CD4-positive, alpha-beta T cell treated with Interleukin-6 at 100 ng/mL for 8 hours (primary cell): ENCODE results near the gene SELL.
"Not testable (repeated sequence)": the region's sequence is repeated elsewhere in the genome, so short reads cannot be mapped to it uniquely, and the experiment has no call there.

ENCODE experiments used
- DNase-seq: peaks from one replicate; pipeline ENCODE4 v3.0.0-alpha.2; 2020; ENCODE audit warnings: mixed read lengths, low spot score

The SELL gene

DNA sequence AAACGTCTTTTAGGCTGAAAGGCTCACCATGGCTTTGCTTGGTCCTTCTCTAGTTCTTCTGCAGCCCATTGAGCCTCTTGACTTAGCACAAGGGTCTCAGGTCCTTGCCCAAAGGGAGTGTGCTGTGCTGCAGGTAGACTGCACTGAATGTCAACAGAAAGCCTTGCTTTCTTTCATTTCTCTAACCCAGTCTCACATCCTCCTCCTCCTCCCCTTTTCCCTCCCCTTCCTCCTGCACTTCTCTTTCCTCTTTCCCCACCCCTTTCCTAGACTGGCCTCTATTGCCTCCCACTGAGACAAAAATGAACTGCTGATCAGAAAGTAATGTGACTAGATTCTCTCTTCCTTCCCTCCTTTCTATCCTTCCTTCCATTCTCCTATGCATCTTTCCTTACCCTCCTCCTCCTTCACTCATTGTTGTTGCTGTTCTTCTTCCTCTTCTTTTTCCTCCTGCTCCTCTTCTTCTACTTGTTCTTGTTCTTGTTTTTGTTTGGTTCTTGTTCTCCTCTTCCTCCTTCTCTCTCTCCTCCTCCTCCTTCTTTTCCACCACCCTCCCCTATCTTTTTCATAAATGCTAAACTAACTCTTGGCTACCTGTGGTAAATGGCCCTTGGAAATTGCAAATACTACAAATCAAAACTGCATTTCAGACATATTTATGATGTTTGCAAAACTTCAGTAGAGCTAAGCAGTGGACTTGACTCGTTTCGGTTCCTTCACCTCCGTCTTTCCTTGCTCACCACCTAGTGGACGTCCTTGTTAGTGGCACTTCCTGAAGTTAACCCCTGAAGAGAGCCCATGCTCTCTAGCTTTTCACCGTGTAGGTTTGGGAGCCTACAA, at the start of gene SELL:
Gene SELL, minus strand, starts transcription at position 152 of the 840 bp plus-strand sequence. Its CDS starts 122 bp downstream, at position 30.
- DNase-seq = peak; percentile 83

DNA sequence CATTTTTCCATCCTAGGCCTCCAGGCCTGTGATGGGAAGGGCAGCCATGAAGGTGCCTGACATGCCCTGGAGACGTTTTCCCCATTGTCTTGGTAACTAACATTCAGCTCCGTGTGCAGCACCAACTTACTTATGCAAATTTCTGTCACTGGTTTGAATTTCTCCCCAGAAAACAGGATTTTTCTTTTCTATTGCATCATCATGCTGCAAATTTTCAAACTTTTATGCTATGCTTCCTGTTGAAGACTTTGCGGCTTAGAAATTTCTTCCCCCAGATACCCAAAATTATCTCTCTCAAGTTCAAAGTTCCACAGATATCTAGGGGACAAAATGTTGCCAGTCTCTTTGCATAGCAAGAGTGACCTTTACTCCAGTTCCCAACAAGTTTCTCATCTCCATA, 47.6 kb upstream of the SELL start:
- no peak for DNase-seq

DNA sequence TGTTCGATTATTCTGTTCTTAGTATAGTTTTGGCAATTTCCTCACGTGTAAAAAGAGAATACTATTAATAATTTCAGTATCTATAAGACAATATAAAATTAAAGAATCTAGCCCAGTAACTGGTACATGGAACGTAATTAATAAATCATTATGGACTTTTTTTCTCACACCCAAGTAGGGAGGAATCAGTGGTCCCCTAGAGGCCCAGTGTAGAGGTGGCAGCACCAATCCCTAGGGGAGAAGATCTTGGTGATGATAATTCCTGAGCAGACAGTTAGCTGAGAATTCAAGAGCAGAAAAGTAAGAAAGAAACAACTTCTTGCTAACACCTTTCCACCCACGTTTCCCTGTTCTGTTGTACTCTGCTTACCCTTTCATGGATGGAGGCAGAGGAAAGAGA, 42.1 kb upstream of the SELL start:
- DNase-seq = no peak

DNA sequence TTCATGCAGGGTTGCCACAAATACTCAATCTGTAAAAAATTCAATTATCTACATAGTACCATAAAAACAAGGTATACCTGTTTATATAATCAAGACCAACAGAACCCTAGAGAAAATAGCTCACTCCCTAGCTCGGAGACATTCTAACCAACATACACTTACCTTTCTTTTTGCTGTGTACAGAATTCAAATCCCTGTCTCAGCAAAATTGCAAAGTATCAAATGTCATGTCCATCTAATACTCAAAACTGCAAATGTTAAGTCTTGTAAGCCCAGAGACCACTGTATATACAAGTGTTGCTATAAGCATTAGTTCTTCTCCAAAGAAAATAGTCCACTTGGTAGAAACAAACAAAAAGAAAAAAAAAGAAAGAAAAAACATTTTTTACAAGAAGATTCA, 38.6 kb upstream of the SELL start:
- no peak for DNase-seq

DNA sequence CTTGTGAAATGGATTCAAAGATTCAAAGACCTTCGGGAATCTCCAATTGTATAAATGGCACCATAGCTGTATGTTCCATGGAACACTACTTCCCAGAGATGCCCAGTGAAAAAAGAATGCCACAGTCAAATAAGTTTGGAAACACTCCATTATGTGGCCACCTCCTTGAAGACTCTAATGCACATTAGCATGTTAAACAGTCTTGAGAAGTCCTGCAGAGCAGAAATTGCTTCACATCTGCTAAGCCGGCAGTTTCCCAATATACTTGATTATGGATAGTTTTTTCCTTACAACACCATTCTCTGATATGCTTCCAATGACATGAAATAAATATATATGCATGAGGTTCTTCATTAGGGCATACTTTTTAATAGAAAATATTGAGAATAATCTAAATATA, 35.1 kb upstream of the SELL start:
- DNase-seq = no peak

DNA sequence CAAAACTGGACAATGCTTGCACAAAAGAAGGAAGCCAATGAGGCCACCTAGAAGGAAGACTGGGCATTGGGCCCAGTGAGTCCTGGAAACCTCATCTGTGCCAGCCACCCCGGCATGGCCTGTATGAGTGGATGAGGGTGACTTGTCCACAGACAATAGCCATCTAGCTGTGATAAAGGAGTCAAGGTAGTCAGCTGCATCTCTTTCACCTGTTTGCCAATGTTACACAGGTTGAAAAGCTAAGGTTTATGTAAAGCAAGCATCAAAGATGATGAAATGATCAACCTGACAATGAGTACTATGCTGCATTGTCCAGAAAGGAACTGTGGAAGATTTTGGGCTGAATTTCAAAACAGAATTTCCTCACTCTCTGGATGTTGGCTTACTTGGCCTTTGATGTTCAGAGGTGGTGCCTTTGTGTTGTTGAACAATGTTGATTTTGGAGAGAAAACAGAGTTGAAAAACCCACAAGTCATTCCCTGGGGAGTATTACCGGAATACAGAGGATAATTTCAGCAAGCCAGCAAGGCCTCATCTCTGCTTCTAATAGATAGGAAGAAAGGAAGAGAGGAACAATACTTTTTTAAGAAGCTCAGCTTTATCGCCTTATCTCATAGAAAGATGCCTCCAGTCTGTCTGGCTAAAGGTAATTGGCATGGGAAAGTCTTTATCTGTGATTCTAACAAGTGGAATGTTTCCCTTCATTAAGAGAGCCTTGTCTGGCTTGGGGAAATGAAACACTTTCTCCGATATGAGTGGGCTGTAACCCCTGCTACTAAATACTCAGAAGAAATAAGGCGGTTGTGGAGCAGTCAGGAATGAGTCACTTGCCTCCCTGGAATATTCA, 33.8 kb upstream of the SELL start:
- no peak for DNase-seq

DNA sequence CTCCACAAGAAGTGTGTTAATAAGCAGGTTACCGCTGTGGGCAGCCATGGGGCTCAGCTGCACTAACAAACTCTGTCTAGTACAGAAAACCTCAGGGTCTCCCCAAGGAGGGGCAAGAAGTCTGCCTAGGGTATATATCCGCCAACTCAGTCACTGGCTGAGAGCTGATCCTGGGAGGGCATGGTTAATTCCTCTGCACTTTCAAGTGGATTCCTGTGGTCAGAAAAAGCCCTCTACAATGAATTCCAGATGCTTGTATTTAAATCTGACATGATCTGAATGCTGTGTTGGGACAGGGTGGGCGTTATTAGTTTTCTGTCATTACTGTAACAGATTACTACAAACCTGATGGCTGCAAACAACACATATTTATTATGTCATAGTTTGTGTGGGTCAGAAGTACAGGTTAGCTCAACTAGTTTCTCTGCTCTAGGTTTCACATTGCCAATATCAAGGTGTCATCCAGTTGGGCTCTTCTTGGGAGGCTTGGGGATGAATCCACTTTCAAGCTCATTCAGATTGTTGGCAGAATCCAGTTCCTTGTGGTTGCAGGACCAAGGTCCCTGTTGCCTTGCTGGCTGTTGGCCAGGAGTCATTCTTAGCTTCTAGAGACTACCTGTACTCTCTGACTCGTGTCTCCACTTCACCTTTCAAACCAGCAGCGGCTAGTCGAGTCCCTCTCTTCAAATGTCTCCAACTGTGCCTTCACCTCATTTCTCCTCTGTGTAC, 30.4 kb upstream of the SELL start:
- no peak for DNase-seq

DNA sequence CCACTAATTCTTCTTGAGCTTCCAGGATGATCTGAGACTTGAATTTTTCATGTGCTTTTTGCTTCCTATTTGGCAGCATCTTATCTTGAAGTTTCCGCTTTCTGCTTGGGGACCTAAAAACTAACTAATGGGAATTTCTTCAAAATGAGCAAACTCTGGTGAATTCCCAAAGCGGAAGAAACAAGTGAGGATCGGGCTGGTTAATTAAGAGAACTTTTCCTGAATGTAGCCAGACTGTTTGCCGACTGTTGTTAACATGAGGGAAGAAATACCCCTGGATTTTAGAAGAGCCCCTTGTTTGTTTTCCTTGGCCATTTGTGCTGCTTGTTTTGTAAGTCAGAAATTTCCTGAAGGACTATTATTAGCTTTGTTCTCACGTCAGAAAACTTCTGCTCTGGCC, 28.6 kb upstream of the SELL start:
- DNase-seq = no peak

DNA sequence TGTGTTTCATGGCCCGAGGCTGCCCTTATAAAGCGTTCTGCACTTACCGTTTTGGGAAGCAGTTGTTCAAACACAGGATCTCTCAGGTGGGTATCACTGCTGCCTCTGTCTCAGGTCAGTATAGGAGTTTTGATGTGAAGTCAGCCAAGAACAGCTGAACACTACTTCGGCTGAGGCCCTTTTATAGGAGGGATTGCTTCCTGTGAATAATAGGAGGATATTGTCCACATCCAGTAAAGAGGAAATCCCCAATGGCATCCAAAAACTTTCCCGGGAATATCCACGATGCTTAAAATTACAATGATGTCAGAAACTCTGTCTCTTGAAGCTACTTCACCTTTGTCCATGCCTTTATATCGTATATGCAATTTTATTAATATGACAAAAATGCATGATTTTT, 22.5 kb upstream of the SELL start, which contains the start of gene SELE:
Gene SELE, minus strand, starts transcription at position 156 of the 400 bp plus-strand sequence. CDS start 467 bp downstream, outside the sequence.
- DNase-seq = no peak

DNA sequence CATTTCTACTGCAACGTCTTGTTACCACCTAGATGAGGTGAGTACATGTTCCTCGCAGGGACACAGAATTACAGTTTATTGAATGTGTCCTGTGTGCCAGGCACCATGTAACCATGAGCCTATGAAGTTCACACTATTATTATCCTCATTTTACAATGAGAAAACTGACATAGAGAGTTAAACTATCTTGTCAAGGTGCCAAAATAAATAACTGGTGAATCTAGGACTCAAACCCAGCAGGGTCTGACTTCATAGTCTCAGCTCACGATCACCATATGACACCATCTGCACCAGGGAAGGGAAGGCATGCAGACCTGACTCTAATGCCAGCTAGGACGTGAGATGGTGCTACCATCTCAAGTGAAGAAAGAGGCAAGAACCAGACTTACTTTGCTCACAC, 20.0 kb upstream of the SELL start:
- no peak for DNase-seq

DNA sequence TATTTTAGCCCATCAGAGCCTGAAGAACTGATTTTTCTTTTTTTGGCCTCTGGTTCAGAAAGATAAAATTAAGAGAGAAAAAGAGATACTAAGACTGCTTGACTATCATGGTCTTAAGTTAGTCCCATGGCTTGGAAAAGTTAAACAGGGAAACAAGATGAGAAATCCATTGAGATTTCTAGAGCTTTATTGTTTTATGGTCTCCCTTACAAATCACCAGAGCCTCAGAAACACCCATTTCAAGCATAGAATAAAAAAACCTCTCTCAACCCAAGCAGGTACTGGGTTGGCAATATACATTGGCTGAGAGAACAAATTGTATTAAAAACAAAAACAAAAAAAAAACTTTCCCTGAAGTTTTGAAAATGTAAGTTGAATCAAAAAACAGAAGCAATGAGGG, 18.6 kb upstream of the SELL start:
- no peak for DNase-seq

DNA sequence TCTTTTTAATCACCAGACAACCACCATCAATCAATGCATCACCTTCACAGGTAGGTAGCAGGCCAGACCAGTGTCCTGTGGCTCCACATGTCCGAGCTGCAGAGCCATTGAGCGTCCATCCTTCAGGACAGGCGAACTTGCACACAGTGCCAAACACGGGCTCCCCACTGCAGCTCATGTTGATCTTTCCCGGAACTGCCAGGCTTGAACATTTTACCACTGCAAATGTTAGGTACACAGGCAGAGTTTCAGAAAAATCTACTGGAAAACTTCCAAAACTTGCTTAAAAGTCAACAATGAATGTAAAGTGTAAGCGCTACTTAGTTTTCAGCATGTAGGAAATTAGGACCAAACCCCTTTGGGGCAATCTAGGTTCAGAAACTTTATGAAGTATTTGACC, 15.9 kb upstream of the SELL start:
- DNase-seq = no peak

DNA sequence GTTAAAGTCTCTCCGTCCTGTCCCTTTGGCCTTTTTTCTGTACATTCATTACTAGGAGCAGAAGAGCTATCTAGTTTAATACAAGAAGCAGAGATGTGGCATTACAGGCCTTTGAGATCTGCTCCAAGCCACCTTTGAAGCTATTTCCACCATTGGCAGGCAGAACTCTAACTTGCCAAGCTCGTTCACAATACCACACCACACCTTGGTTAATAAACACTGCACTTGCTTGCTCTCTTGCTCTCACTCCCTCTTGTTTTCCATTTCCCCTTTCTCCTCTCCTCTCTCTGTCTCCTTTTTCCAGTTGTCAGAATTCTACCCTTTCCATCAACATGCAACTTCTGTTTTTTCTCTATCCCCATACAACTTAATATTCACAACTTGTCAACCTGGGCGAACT, 15.4 kb upstream of the SELL start:
- no peak for DNase-seq

DNA sequence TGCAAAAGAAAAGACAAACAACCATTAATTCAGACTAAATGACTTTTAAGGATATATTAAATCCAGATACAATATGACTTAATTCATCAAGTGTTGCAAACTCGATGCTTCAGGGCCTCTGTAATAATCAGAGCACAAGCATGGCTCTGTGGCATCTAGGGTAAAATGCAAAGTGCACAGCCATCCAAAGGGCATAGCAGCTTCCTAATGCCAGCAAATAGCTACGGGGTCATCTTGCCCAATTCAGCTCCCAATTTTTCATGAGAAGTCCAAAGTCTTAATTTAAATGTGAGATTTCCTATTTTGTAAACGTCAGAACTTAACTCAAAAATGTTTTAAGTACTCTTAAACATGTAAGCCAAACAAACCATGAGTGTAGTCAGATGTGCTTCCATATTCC, 14.5 kb upstream of the SELL start:
- DNase-seq = no peak

DNA sequence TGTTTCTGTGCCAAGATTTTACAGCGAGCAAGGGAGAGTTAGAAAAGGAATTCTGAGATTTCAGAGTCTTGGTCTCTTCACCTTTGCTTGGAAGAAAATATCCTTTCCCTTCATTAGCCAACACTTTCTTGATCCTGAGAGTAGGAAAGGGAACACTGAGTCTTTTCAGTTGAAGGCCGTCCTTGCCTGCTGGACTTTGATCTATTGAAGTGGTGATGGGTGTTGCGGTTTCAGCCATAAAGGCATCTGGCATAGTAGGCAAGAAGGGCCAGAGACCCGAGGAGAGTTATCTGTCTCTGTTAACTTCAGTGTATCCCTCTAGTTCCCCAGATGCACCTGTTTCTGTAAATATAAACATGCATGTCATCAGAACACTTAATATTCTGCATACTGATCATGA, 12.7 kb upstream of the SELL start:
- no peak for DNase-seq

DNA sequence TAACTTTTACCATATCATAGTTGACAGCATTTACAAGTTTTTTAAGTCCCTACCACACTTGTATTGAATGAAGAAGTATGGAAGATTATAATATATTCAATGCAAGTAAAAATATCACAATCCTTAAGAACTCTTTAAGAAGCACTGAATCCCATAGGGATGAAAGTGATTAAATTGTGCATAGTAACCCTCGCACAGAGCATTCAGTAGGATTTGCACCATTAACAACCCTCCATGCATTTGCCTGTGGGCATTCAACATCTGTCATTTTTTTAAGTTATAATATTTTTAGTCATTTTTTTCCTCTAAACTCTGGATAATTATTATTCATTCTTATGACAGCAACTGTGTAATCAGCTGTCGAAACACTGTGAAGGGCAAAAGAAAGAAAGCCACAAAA, 12.3 kb upstream of the SELL start:
- no peak for DNase-seq

DNA sequence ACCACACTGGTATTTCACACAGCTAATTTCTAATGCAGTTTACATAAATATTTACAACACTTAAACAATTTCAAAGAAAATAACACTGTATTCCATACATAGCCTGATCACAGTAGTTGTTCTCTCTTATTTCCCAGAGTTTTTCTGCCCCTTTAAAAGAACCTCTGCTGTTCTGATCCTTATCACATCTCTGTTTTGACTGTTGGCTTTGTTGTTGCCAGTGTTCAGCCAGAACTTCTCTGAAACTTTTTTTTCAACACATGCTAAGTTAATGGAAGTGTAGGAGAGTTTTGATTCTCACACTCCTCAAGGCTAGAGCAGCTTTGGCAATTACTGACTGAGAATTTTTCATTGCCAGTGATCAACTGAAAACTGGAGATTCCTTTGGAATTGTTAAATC, 11.4 kb upstream of the SELL start:
- DNase-seq = no peak

DNA sequence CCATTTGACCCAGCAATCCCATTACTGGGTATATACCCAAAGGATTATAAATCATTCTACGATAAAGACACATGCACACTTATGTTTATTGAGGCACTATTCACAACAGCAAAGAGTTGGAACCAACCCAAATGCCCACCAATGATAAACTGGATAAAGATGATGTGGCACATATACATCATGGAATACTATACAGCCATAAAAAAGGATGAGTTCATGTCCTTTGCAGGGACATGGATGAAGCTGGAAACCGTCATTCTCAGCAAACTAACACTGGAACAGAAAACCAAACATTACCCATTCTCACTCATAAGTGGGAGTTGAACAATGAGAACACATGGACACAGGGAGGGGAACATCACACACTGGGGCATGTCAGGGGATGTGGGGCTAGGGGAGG, 3.7 kb upstream of the SELL start:
- DNase-seq = not testable (repeated sequence)

DNA sequence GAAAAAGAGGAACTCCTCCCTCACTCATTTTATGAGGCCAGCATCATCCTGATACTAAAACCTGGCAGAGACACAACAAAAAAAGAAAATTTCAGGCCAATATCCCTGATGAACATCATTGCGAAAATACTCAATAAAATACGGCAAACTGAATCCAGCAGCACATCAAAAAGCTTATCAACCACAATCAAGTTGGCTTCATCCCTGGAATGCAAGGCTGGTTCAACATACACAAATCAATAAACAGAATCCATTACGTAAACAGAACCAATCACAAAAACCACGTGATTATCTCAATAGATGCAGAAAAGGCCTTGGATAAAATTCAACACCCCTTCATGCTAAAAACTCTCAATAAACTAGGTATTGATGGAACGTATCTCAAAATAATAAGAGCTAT, 1.7 kb upstream of the SELL start:
- not testable (repeated sequence) for DNase-seq

DNA sequence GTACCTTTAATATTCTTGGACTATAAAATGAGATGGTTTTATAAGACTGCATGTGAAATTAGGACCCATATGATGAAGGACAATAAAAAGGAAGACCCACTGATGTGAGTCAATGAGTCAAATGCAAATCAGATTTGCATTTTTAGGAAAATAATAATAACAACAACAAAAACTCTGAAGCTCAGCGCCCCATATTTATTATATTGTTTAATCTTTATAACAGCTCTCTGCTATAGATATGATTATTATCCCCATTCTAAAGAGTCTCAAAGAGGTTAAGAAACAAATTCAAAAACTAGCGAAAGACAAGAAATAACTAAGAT, 850 bp upstream of the SELL start:
- no peak for DNase-seq

DNA sequence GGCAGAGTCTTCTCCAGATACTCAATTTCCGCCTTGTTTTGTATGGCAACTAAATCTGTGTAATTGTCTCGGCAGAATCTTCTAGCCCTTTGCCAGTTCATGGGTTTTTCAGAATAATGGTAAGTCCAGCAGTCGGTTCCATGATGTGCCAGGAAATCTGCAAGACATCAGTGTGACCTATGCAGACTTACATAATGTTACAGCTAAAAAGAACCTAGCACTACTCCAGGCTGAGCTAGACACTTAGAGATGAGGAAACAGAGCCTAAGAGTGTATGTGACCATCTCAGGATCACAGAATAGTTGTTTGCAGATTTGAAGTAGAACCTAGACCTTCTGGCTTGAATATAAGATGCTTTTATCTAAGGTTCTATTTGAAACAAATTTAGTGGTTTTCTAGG, 2.8 kb downstream of the SELL start:
- no peak for DNase-seq

DNA sequence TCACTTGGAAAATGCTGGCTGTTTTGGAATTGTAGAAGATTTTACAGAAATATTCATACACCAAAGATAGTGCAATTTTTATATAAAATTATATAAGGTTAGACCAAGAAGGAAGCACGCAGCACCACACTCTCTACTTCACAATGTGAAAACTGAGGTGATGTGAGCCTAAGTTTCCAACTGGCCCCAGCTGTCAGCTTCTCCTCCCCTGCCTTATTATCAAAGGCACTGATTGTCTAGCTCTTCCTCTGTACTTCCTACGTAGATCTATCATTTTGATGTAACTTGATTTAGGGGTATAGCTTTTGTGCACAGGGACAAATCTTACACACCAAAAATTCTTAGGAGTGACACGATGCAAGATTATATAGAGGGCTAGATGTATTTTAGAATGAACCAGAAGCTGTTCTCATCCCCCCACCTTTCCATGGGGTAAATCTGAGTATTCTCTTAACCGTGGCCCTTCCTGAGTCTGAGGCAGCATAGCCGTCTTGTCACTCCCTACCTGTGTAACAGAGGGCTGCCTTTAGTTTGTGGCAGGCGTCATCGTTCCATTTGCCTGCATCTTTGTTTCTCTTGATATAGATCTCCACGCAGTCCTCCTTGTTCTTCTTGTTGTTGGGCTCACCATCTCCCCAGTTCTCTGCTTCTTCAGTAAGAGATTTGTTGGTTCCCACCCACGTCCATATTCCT, 3.4 kb downstream of the SELL start:
- peak; percentile 36 for DNase-seq
